Umbilical cord (tissue), 2 donors: ENCODE data around the gene MPO. TPM values are rescaled to one million over a fixed set of nuclear protein-coding genes. Genes with fewer than 3 reads are reported as not detected.

ENCODE experiments used
- DNase-seq: peaks from one replicate; pipeline ENCODE4 v3.0.0-alpha.2; 2015; ENCODE audit warnings: low spot score
- total RNA-seq: library from RNA; depleted of rRNA; stranded (reverse); fragments of >200 nt; gene quantifications from one replicate; pipeline ENCODE4 v1.2.3, GENCODE V29; 2014; ENCODE audit warnings: low replicate concordance; ENCODE audit not compliant: insufficient read depth

The MPO gene
- total RNA-seq, 1 donor from 2014 or later = not detected

DNA sequence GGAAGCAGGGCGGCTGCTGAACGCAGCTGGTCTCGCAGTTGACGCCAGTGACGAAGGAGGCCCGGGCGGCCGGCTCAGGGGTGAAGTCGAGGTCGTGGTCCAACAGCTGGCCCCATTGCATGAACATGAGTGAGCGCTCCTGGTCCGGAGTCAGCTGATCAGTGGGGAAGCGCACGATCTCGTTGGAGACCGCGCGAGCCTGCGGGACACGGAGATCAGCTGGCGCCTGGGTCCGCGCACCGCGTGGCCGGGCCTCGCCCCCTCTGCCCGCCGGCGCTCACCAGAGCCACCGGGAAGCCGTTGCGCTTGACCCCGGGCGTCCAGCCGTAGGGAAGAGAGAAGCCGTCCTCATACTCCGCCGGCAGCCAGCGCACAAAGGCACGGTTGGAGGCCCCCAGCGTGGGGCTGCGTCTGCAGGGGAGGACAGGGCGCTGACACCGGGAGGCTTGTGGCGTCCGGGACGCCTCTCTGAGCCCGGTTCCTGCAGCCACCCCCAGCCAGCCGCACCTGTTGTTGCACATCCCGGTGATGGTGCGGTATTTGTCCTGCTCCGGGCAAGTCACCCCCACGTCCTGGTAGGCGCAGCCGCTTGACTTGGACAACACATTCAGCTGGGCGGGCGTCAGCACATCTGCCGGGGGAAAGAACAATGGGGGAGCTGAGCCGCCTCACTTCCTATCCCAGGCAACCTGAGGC, 1.6 kb downstream of the MPO start:
- peak; percentile 18 for DNase-seq

DNA sequence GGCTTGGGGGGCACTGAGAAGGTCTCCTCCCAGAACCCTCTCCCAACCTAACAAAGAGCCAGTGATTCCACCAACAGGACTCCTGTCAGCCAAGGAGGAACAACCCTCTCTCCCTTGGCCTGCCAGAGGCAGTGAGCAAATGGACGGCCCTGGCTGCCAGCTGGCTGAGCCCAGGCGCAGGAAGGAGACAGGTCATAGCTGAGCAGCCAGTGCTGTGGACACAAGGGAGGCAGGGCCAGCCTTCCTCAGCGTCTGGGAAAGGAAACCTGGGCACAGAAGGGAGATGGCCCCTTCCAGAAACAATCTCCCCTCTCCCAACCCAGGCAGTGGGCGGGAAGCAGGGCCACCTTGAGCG, 2.1 kb downstream of the MPO start:
- peak; percentile 7 for DNase-seq

DNA sequence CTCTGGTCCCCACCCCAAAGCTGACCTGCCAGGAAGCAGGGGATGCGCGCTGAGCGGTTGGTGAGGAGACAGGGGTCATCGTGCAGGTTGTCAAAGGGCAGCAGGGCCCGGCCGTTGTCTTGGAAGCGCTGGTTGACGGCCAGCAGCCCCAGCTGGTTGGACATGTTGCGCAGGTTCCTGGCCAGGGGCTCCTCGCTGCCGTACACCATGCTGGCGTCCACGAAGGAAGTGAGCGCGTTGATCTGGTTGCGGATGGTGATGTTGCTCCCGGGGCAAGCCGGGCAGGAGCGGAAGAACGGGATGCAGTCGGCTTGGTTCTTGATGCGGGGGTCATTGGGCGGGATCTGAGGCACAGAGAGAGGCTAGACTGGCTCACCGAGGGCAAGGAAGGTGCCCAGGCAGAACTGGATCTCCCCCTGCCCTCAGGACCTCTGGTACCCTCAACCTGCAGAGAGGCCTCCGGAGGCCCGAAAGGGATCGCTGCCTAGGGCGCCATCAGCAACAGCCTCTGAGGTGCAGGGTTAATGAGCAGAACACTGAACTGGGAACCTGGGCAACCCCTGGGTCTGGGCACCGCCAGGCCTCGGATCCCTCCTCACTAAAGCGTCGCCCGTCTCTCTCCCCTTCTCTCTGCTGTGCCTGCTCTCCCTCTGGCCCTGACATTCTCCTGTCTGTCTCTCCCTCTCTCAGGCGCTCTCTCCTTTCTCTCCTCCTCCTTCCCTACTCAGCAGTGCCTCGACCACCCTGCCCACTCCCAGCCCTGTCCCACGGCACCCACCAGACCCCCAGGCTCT, 2.7 kb downstream of the MPO start:
- no peak for DNase-seq

DNA sequence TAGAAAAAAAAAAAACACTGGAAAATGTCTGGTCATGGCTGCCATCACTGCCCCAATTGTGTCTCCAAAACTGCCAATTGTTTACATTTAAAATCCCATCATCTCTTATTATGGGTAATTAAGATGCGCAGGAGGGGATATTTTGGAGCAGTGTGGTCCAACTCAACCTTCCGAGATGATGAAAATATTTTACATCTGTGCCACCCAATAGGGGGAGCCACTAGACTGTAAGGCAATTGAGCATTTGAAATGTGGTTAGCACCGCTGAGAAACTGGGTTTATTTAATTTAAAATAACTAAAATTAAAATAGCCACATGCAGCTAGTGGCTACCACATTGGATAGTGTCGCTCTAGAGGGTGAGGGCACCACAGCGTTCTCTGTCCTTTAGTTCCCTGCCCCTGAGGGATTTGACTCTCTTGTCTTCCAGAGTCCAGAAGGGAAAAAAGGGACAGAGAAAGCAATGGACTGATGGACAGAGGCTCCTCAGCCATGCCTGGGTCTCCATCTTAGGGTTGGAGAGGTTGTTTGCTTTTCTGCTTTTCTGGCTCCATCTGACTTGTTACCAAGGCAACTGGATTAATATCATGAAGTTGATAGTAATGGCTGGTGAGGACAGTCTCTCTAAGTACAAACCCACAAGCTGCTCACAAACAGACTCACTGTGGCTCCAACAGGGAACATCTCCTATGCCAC, 3.5 kb downstream of the MPO start:
- no peak for DNase-seq

DNA sequence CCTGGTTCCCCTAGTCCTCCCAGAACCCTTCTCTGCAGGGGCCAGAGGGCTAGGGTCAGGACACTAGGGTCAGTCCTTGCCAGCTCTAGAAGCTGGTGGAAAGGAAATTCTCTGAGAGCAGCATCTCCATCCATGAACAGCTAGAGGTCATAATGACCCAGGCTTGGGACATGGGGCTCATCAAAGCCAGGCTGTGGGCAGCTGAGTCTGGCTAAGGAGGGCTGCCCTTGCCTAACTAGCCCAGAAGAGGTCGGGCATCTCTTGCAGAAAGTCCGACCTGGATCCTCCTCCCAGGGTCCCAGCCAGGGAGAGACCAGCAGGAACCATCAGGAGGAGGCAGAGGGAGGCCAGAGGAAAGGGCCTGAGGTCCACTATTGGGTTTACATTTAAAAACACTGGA, 4.3 kb downstream of the MPO start:
- DNase-seq = no peak

DNA sequence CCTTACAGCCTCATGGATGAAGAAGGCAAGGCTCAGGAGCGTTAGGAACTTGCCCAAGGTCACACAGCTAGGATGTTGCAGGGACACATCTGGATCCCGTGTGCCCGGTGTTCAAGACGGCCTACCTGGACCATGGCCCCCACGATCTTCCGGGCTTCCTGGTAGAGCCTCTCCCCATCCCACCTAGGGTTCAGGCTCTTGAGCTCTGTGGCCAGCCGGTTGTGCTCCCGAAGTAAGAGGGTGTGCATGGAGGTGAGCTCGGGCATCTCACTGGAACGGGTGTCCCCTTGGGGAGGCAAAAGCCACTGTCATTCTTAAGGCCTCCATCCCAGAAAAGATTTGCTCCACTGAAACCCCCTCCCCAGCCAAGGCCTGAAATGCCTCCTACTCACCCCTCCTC, 5.3 kb downstream of the MPO start:
- DNase-seq = no peak

DNA sequence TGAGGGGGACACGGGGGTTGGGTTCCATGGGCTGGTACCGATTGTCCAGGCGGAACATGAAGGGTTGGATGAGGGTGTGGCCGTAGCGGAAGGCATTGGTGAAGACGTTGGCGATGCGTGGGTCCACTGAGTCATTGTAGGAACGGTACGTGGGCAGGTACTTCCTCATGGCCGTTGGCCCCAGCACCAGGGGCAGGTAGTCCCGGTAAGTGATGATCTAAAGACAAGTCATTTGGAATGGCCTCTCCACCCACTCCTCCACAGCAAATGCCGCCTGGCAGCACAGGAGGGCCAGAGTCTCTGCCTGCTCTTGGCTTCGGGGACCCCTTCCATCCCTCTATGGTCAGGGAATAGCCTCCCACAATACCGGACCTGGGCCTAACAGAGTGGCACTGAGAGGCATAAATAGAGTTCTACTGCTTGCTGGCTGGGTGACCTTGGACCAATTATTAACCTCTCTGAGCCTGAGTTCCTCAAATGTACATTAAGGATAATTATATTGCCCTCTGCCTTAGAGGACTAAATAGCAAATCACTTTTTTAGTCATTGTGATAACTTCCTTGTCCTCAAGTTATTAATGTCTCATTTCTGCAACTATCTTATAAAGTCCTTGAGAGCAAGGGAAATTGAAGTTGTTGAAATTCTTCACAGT, 7.2 kb downstream of the MPO start:
- DNase-seq = no peak

DNA sequence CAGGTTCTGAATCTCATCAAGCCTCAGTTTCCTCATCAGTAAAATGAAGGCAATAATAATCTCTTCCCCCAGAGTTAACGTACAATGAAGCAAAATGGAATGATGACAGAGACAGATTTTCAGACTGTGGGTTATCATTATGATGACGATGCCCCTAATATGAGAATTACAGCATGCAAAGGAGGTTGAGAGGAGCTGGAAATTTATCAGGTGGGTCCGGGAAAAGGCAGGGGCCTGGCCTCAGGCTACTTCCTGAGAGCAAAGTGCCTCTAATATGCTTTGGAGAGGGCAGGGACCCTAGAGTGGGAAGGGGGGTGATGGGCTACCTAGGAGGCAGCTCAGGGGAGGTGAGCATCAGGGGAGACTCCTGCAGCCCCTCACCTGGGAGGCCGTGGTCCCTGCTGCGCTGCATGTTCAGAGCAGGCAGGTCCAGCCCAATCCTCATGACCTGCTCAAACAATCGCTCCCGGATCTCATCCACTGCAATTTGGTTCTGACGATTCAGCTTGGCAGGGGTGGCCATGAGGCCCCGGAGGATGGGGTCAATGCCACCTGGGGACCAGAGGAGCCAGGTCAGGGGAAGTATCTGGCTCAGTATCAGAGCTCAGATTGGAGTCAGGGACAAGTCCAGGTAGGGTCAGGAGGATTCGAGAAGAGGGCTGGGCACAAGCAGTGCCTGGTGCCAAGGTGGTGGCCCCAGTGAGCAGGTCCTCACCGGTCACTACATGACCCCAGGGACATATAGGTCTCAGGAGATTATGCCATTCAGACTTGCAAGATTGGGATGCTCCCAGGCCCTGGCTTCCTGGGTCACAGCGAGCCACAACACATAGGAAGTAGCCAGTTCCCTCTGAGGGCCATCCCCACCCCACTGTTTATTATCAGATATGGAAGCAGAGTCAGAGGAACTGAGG, 8.1 kb downstream of the MPO start:
- DNase-seq = no peak

DNA sequence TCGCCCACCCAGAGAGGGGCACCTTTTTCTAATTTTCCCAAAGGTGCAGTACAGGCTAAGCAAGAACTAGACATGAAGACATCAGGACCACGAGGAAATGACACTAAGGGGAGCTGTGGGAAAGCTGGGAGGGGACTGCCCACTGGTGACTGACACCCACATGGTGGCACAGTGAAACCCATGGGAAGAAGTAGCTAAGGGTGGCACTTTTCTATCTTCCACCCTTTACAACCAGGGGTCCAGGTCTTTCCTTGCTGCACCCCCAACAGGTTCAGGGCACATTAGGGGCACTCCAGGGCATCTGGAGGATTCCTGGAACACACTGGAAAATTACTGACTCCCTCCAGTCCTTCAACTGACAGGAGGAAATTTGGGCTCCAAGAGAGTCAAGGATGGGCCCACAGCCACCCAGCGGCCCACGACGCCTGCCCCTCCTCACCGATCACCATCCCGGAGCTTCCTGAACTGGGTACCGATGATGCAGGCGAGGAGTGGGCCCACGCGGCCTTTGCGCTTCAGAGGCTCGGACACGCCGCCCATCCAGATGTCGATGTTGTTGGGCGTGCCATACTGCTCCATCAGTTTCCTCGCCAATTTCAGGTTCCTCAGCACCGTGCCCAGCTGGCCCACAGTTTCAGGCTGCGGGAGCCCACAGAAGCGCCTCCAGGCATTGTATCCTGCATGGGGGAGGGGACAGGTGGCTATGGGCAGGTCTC, 9.4 kb downstream of the MPO start:
- no peak for DNase-seq

DNA sequence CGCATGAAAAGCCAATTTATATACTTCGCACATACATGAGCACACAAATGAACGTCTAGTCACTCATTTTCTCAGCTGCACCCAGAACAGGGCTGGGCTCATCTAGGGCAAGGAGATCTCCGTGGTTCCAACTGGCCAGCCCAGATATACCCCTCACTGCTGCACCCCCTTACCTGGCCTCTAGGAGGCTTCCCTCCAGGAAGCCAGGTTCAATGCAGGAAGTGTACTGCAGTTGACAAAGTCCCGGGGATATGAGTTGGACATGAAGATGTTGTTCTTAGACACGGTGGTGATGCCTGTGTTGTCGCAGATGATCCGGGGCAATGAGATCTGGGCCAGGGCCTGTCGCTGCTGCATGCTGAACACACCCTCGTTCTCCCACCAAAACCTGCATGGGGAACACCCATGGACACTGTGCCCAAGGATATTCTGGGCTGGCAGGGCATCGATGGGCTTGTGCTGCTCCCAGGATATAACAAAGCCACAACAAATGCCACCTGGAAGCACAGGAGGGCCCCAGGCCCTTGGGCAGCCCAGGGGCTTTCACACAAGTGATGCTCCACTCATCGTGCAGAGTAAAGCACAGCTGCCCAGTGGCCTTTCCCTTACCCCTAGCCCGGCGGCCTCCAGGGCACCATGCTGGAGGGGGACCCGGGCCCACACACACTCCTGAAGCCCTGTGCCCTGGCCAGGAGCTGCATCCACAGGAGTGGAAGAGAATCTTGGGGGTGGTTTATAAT, 10.1 kb downstream of the MPO start:
- DNase-seq = no peak

DNA sequence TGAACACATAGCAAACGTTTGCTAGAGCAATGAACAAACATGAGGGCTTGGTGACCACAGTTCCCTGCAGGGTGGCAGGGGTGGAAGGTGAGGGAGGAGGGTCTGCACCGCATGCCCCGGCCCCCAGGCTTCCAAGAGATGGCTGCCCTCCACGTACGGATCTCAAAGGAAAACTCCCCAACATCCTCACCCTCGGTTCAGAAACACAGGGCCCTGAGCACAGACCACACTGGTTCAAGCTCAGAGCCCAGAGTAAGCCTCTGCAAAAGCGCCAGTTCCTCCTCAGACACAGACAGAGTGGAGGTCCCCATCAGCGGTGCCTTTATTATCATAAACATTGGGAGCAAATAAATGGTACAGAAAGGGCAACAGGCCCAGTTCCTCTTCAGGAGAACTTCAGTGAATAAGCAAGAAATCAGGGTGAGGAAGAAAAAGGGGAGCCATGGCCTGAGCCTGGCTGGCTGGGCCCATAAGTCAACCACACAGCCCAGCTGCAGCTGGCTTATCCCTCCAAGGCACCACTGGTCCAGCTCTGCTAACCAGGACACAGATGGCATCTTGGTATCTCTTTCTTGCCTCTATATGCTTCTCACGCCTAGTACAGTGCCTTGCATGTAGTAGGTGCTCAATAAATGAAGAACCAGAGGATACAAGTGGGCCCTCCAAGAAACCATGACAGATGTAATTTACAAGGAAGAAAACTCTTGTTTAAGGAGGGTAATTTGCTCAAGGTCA, 11.0 kb downstream of the MPO start:
- DNase-seq = no peak

DNA sequence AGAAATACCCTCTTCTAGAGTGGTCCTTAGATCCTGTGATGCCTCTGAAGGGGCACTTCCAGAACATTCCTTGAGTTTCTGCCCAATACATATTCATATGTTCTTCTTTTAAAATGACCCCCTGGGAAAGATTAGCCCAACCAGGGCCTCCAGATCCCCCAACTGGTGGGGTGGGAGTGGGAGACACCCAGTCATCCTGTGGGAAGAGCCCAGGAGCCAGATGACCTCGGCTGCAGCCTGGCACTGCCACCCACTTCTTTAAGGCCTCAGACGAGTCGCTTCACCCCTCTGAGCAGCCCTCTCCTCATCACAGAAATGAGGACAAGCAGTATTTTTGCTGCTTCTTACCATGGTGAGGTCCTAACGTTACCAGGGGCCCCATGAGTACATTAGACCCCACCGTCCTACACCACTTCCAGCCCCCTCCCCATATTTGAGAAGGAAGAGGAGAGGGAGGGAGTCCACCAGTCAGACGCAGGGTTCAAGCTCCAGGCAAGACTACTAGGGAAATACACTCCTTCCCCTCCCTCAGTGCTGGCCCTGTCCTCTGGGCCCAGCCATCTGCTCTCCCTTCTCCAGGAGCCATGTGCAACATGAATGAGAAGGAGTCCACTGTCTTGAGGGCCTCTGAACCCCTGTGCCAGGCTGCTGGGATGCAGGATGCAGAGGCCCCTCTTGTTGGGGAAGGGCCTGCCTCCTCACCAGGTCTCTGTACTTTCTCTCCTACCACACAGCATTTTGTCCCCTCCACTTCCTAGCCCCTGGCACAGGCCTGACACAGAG, 11.8 kb downstream of the MPO start:
- DNase-seq = no peak

DNA sequence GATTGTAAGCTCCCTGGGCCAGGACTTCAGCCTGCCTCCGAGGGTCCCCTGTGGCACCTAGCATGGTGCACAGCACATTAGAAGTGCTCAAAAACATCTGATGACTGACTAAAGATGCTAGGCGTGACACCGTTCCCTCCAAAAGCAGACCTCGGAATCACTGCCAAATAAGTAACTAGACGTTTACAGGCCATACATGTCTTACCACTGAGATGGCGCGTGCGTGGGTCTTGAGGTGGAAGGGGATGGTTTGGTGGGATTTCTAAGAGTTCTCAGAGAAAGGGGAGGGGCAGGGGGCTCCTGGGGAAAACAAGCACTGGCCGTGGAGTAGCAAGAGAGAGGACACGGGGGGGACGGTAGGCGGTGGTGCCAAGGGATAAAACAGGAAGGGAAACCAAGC, 12.4 kb downstream of the MPO start:
- DNase-seq = no peak

DNA sequence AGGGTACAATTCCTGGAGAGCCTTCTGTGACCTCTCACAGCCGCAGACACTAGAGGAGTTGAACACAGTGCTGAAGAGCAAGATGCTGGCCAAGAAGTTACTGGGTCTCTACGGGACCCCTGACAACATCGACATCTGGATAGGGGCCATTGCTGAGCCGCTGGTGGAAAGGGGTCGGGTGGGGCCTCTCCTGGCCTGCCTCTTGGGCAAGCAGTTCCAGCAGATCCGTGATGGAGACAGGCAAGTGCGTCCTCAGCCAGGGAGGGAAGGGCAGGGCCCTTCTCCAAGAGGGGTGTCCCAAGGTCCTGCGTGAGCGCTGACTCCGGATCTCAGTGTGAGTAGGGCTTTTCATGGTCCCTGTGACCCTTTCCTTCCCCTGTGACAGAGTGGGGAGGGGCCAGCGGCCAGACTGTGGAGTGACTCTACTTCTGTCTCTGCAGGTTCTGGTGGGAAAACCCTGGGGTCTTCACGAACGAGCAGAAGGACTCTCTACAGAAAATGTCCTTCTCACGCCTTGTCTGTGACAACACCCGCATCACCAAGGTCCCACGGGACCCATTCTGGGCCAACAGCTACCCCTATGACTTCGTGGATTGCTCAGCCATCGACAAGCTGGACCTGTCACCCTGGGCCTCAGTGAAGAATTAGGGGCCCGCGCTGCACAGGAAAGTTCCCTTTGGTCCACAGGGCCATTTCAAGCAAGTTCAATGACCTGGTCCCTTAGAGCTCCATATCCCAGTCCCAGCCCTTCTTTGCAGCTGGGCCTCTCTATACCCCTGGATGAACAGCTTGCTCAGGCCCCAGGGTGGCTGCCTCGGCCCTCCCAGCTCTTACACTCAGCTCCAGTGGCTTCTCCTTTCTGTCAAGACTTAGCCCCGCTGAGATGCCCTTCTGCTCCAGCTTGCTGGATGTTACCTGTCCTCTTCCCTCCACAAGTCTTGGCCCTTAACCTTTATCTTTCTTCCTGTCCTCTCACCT, 13.1 kb downstream of the MPO start:
- DNase-seq = no peak

DNA sequence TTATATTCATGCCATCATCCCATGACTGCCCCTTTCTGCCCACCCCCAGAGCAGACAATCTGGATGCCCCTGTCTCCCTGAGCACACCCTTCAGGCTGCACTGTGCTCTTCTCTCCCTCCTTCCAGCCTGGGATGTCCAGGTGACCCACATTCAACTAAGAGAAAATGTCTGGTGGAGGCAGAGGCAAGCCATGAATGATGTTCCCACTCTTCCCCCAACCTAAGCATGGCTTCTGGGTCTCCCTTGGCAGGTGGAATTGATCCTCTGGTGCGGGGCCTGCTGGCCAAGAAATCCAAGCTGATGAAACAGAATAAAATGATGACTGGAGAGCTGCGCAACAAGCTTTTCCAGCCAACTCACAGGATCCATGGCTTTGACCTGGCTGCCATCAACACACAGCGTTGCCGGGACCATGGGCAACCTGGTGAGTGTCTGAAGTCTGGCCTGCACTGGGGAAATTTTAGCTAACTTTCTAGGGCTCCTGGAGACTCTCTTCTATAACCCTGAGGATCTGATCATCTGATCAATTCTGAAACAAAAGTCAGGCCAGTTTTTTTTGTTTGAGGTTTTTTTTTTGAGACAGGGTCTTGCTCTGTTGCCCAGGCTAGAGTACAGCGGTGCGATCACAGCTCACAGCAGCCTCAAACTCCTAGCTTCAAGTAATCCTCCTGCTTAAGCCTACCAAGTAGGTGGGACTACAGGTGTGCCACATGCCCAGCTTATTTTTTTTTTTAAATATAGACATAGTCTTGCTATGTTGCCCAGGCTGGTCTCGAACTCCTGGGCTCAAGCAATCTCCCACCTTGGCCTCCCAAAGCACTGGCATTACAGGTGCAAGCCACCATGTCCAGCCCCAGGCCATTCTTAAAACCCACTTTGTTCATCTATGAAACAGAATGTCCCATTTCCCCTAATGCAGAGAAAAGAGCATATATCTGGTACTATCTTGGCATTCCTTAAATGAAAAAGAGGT, 14.5 kb downstream of the MPO start:
- no peak for DNase-seq

DNA sequence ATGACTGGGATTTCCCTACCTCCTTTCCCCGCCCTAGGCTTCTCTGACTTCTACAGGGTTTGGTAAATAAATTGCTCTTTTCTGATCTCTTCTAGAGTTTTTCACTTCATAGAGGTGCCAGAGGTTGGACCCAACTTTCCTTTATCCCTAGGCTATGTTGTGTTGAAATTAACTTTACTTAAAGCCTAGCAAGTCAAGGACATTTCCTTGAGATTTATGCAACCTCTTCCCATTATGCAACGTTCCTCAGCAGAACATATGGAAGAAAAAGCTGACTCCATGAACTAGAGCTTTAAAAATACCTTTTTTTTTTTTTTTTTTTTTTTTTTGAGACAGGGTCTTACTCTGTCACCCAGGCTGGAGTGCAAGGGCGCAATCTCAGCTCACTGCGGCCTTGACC, 15.5 kb downstream of the MPO start:
- DNase-seq = no peak
